Ishikawa (cell line): Measurements from ENCODE around the gene CLMN.

Source experiments
- CEBPB ChIP-seq: IDR thresholded peaks from 2 replicates; pipeline ENCODE4 v1.6.1; 2012
- CREB1 ChIP-seq: IDR thresholded peaks from 2 replicates; pipeline ENCODE4 v1.6.1; 2012; ENCODE audit warnings: low read depth
- EGR1 ChIP-seq: IDR thresholded peaks from 2 replicates; pipeline ENCODE4 v1.6.1; 2012
- EP300 ChIP-seq: IDR thresholded peaks from 2 replicates; pipeline ENCODE4 v1.6.1; 2012; ENCODE audit warnings: borderline replicate concordance
- FOXM1 ChIP-seq: IDR thresholded peaks from 2 replicates; pipeline ENCODE4 v1.6.1; 2012; ENCODE audit warnings: low read depth, borderline replicate concordance
- NFIC ChIP-seq: IDR thresholded peaks from 2 replicates; pipeline ENCODE4 v1.6.1; 2012
- RAD21 ChIP-seq: IDR thresholded peaks from 2 replicates; pipeline ENCODE4 v1.6.1; 2012; ENCODE audit warnings: low read depth
- TAF1 ChIP-seq: IDR thresholded peaks from 2 replicates; pipeline ENCODE4 v1.6.1; 2012; ENCODE audit warnings: low read depth, mild to moderate bottlenecking
- TCF12 ChIP-seq: IDR thresholded peaks from 2 replicates; pipeline ENCODE4 v1.6.1; 2012; ENCODE audit warnings: low read depth
- TEAD4 ChIP-seq: IDR thresholded peaks from 2 replicates; pipeline ENCODE4 v1.6.1; 2012
- YY1 ChIP-seq: IDR thresholded peaks from 2 replicates; pipeline ENCODE4 v1.6.1; 2012; ENCODE audit warnings: low read depth
- ZBTB7A ChIP-seq: IDR thresholded peaks from 2 replicates; pipeline ENCODE4 v1.6.1; 2012; ENCODE audit warnings: low read depth
- TF ChIP-seq, protein P1 (sequence below): IDR thresholded peaks from 2 replicates; pipeline ENCODE4 v1.6.1; 2012
- TF ChIP-seq, protein P2 (sequence below): IDR thresholded peaks from 2 replicates; pipeline ENCODE4 v1.6.1; 2012
- TF ChIP-seq, protein P3 (sequence below): IDR thresholded peaks from 2 replicates; pipeline ENCODE4 v1.6.1; 2012; ENCODE audit warnings: low read depth, mild to moderate bottlenecking

The CLMN gene

DNA sequence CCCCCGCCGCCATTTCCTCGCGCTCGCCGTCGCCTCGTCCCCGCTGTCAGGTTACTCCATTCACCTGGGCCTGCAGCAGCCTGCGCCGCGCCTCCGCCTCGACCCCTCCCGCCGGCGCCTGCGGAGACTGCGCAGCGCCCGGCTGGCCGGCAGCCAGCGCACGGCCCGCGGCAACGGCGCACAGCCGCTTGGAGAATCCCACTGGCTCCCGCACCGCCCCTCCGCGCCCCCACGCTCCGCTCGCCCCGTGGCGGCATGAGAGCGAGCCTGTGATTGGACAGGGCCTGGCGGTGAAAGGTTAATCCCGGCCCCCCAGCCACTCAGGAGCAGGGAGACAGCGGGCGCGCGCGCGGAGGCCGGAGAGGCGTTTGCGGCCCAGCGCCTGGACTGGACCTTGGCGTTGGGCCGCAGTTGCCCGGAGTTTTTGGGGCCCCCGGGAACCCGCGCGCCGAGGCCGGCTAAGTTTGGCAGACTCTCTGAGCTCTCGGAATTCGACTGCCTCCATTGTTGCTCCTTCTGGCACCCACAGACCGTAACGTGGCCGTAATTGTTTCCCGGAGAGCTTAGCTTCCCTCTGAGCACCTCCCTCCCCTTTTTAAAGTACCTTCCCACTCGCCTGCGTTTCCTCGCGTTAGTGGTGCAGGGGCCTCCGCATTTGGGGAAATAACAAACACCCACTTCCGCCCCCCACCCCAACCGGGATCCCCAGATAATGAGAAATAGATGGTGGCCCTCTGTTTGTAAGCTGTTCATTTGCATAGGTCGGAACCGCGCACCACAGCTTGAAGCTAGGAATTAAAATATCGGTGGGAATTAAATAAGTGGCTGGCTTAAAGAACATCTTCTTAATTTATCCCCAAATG is 162.2 kb downstream of the CLMN start, which contains the start of gene DICER1:
TSS of gene DICER1 (minus strand) at position 203 of the 863 bp plus-strand sequence. CDS start 24,071 bp downstream, outside the sequence.
- TF ChIP-seq, protein P1, sequence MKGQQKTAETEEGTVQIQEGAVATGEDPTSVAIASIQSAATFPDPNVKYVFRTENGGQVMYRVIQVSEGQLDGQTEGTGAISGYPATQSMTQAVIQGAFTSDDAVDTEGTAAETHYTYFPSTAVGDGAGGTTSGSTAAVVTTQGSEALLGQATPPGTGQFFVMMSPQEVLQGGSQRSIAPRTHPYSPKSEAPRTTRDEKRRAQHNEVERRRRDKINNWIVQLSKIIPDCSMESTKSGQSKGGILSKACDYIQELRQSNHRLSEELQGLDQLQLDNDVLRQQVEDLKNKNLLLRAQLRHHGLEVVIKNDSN = no peak
- TF ChIP-seq, protein P2, sequence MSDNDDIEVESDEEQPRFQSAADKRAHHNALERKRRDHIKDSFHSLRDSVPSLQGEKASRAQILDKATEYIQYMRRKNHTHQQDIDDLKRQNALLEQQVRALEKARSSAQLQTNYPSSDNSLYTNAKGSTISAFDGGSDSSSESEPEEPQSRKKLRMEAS = peak; percentile 84
- TF ChIP-seq EP300 (no peak), CREB1 (0 out of 2 replicates have a peak, but pooled peaks have one; percentile 16), ZBTB7A (peak; percentile 78), CEBPB (no peak), YY1 (peak; percentile 81), NFIC (peak; percentile 84; the same call in 1 of the 2 replicates), TCF12 (0 out of 2 replicates have a peak, but pooled peaks have one; percentile 6), EGR1 (peak; percentile 78), RAD21 (no peak), FOXM1 (no peak), TEAD4 (no peak), TAF1 (peak; percentile 76)
- TF ChIP-seq, protein P3, sequence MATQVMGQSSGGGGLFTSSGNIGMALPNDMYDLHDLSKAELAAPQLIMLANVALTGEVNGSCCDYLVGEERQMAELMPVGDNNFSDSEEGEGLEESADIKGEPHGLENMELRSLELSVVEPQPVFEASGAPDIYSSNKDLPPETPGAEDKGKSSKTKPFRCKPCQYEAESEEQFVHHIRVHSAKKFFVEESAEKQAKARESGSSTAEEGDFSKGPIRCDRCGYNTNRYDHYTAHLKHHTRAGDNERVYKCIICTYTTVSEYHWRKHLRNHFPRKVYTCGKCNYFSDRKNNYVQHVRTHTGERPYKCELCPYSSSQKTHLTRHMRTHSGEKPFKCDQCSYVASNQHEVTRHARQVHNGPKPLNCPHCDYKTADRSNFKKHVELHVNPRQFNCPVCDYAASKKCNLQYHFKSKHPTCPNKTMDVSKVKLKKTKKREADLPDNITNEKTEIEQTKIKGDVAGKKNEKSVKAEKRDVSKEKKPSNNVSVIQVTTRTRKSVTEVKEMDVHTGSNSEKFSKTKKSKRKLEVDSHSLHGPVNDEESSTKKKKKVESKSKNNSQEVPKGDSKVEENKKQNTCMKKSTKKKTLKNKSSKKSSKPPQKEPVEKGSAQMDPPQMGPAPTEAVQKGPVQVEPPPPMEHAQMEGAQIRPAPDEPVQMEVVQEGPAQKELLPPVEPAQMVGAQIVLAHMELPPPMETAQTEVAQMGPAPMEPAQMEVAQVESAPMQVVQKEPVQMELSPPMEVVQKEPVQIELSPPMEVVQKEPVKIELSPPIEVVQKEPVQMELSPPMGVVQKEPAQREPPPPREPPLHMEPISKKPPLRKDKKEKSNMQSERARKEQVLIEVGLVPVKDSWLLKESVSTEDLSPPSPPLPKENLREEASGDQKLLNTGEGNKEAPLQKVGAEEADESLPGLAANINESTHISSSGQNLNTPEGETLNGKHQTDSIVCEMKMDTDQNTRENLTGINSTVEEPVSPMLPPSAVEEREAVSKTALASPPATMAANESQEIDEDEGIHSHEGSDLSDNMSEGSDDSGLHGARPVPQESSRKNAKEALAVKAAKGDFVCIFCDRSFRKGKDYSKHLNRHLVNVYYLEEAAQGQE = 0 out of 2 replicates have a peak, but pooled peaks have one; percentile 4

DNA sequence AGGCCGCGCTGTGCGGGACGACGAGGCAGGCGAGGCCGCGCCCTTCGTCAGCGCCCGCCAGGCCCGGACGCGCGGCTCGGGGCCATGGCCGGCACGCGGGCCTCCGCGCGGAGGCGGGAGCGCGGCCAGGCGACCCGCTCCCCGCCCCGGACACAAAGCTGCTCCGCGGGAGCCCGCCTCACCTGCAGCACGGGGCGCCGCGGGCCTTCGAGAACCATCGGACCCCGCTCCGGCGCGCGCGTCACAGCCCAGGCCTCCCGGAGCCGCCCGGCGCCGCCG is 162.7 kb downstream of the CLMN start:
- TF ChIP-seq, protein P1 = no peak
- TF ChIP-seq EGR1 (no peak), FOXM1 (no peak), RAD21 (no peak), TAF1 (no peak), ZBTB7A (no peak), EP300 (no peak), TCF12 (0 out of 2 replicates have a peak, but pooled peaks have one; percentile 8), CEBPB (no peak)
- TF ChIP-seq, protein P3 = 0 out of 2 replicates have a peak, but pooled peaks have one; percentile 3
- TF ChIP-seq, protein P2 = no peak

DNA sequence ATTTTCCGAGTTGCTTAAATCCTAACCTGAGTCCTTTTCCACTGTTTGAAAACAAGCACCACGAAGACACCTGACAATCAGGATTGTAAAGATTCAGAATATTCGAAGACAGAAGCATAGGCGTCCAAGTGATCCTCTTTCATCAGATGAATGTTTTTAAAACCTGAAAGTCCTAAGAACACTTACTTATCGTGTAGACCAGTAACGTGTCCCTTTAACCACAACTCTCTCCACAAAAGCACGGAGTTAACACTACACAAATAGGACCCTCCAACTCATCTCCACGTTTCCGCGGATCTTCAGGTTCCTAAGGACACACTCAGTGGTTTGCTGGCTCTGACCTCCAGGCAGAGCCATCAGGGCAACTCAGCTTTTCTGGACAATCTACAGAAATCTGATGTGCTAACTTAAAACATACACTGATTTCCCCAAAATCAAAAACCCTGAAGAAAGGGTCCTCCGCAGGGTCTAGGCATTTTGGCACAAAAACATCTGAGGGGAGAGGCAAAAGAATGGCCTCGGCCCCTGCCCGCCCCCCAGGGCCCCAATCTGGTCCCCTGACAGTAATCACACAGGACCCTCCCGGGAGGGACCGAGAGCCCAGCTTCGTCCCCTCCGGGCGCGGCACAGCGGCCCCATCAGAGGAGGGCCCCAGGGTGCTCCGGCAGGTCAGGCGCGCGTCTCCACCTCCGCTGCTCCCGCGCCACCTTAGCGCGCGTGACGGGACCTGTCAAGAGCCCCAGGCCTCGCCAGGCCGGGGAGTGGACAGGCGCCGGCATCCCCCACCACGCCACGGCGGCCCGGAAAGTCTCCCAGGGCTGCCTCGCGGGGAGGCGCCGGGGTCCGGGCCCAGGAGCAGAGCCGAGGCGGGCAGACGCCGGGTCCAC is 163.3 kb downstream of the CLMN start:
- TF ChIP-seq, protein P1 = 0 out of 2 replicates have a peak, but pooled peaks have one; percentile 4
- TF ChIP-seq FOXM1 = no peak
- 0 out of 2 replicates have a peak, but pooled peaks have one; percentile 10 for TF ChIP-seq YY1

DNA sequence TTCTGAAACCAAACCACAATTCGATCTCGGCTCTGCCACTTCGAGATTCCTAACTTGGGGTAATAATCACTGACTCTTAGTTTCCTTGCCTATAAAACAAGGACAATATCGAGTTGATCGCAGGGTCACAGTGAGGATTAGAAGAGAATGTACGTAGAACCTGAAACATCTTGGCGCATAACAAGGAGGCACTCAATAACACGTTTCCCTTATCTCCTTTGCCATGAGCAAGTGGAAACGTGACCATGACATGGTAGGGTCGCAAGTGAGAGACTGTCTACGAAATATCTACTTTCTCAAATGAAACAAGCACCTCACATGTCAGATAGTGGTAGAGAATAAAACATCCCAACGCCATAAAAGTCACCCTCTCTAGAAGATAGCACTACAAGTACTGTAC is 164.7 kb downstream of the CLMN start:
- no peak for TF ChIP-seq ZBTB7A
- TF ChIP-seq, protein P1 = no peak
- TF ChIP-seq NFIC = no peak
- TF ChIP-seq TEAD4 = no peak
- TF ChIP-seq EGR1 = no peak
